NT2/D1 (cell line): ENCODE results near the gene ZDHHC22.

Source experiments
- YY1 ChIP-seq: IDR thresholded peaks from 2 replicates; pipeline ENCODE4 v1.6.1; 2011; ENCODE audit not compliant: insufficient read length, insufficient read depth
- ZNF274 ChIP-seq: IDR thresholded peaks from 2 replicates; pipeline ENCODE4 v1.6.1; 2011; ENCODE audit warnings: mild to moderate bottlenecking, low read depth, low read length

DNA sequence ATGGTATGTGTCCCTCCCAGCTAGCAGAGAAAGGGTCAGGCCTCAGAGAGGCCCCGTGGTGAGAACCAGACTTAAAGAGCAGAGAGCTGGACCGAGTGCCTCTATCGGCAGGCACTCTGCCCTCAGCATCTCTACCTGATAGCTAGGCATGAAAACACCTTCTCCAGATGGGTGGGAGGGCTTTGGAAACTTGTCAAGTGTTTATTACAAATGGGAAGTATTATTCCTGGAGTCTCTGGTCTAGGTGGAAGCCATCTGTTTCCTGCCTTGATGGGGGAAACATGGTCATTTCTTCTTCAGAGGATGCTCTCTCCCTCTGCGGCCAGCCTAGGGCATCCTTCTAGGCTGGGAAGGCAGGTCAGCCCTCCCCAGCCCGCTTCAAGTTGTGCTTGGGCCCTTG is 42.3 kb upstream of the ZDHHC22 start:
- TF ChIP-seq YY1 (no peak), ZNF274 (no peak)
